Measurements from ENCODE around the gene PGAP2.

Gene PGAP2

GRCh38 chr11:3841426-3842350 is 33.3 kb downstream of the PGAP2 start:
- peak overlapping the region in 6 of 7 experiments; percentile 40 to 89 (median 57) for H3K4me3 ChIP-seq (ENCODE audit: control insufficient read depth in 1 of 7, extremely low read depth in 1 of 7, insufficient read depth in 4 of 7, low read depth in 2 of 7, low read length in 6 of 7)
- H3K27me3 ChIP-seq (replicated peaks in 2 of 5; ENCODE audit: control insufficient read depth in 4 of 5, insufficient read depth in 5 of 5, low read length in 4 of 5): no peaks in the 10 kb centered on the region
- H3K36me3 ChIP-seq (ENCODE audit: control insufficient read depth in 4 of 4, insufficient read depth in 4 of 4, low read length in 3 of 4): peaks cover 0 to 4% (median 0%) of the 10 kb centered on the region in 4 experiments
- ChIA-PET CTCF (interaction anchor here (0.6 to 24.5 kb wide), 26 partner anchors 4 to 240 kb away, joined by 3 to 423 read pairs (median 4); partner anchors contain the start of genes PGAP2, RHOG and STIM1), POLR2A (interaction anchor here (0.7 to 4.2 kb wide), 8 partner anchors 8 to 226 kb away, joined by 3 to 24 read pairs (median 4); partner anchors contain the start of genes NUP98 and STIM1)
- H3K9me3 ChIP-seq (ENCODE audit: control extremely low read depth in 1 of 5, control insufficient read depth in 4 of 5, insufficient read depth in 2 of 5, low read depth in 1 of 5, low read length in 4 of 5): no peaks in the 10 kb centered on the region
- 19% methylated on average over 36 of the region's 44 CpGs for WGBS (ENCODE audit: insufficient coverage)
- peak overlapping the region; percentile 88 to 92 for H3K27ac ChIP-seq (ENCODE audit: insufficient read depth in 1 of 2, low read depth in 1 of 2, low read length in 2 of 2, poor library complexity in 1 of 2, severe bottlenecking in 2 of 2)
- peak; percentile 95 to 99 (median 98) for DNase-seq
- H3K4me1 ChIP-seq (ENCODE audit: control extremely low read depth in 1 of 4, control insufficient read depth in 4 of 4, insufficient read depth in 4 of 4, low read length in 3 of 4): peaks cover 20 to 44% (median 42%) of the 10 kb centered on the region in 4 experiments

- POLR2A ChIA-PET: no interaction called here
- H3K9me3 ChIP-seq (ENCODE audit: control extremely low read depth in 1 of 5, control insufficient read depth in 4 of 5, insufficient read depth in 2 of 5, low read depth in 1 of 5, low read length in 4 of 5): no peaks in the 10 kb centered on the region
- H3K4me1 ChIP-seq (ENCODE audit: control extremely low read depth in 1 of 4, control insufficient read depth in 4 of 4, insufficient read depth in 4 of 4, low read length in 3 of 4): peaks cover 7 to 28% (median 26%) of the 10 kb centered on the region in 4 experiments
- no peak overlapping the region for H3K27ac ChIP-seq (ENCODE audit: insufficient read depth in 1 of 2, low read depth in 1 of 2, low read length in 2 of 2, poor library complexity in 1 of 2, severe bottlenecking in 2 of 2)
- 100% methylated on average over 2 of the region's 3 CpGs for WGBS (ENCODE audit: insufficient coverage)
- no peak overlapping the region for H3K4me3 ChIP-seq (ENCODE audit: control insufficient read depth in 1 of 7, extremely low read depth in 1 of 7, insufficient read depth in 4 of 7, low read depth in 2 of 7, low read length in 6 of 7)
- CTCF ChIA-PET: interaction anchor here (0.6 to 24.5 kb wide), 8 partner anchors 6 to 227 kb away, joined by 3 to 423 read pairs (median 138); partner anchors contain the start of genes RHOG and STIM1
- no peaks in the 10 kb centered on the region for H3K27me3 ChIP-seq (replicated peaks in 2 of 5; ENCODE audit: control insufficient read depth in 4 of 5, insufficient read depth in 5 of 5, low read length in 4 of 5)
- no peak for DNase-seq
- H3K36me3 ChIP-seq (ENCODE audit: control insufficient read depth in 4 of 4, insufficient read depth in 4 of 4, low read length in 3 of 4): peaks cover 0 to 4% (median 0%) of the 10 kb centered on the region in 4 experiments
These were observed 35.0 kb downstream of the PGAP2 start for GRCh38 chr11:3843326-3843725.

GRCh38 chr11:3845246-3845645 is 36.9 kb downstream of the PGAP2 start:
- POLR2A ChIA-PET: no interaction called here

GRCh38 chr11:3845670-3846069 is 37.3 kb downstream of the PGAP2 start:
- Histone ChIP-seq H3K27me3 (replicated peaks in 2 of 5; ENCODE audit: control insufficient read depth in 4 of 5, insufficient read depth in 5 of 5, low read length in 4 of 5) (no peaks in the 10 kb centered on the region), H3K36me3 (ENCODE audit: control insufficient read depth in 4 of 4, insufficient read depth in 4 of 4, low read length in 3 of 4) (no peaks in the 10 kb centered on the region), H3K27ac (ENCODE audit: insufficient read depth in 1 of 2, low read depth in 1 of 2, low read length in 2 of 2, poor library complexity in 1 of 2, severe bottlenecking in 2 of 2) (no peak overlapping the region), H3K4me3 (ENCODE audit: control insufficient read depth in 1 of 7, extremely low read depth in 1 of 7, insufficient read depth in 4 of 7, low read depth in 2 of 7, low read length in 6 of 7) (no peak overlapping the region), H3K9me3 (ENCODE audit: control extremely low read depth in 1 of 5, control insufficient read depth in 4 of 5, insufficient read depth in 2 of 5, low read depth in 1 of 5, low read length in 4 of 5) (no peaks in the 10 kb centered on the region), H3K4me1 (ENCODE audit: control extremely low read depth in 1 of 4, control insufficient read depth in 4 of 4, insufficient read depth in 4 of 4, low read length in 3 of 4) (peaks cover 3 to 12% (median 7%) of the 10 kb centered on the region in 4 experiments)
- no peak for DNase-seq
- no CpG with 5 or more reads among the region's 3 CpGs for WGBS (ENCODE audit: insufficient coverage)
- CTCF ChIA-PET: interaction anchor here (0.9 to 24.5 kb wide), 8 partner anchors 4 to 225 kb away, joined by 3 to 423 read pairs (median 189); partner anchors contain the start of genes RHOG and STIM1
- POLR2A ChIA-PET: no interaction called here

More at GRCh38 chr11:3845246-3845645, 36.9 kb downstream of the PGAP2 start:
- H3K36me3 ChIP-seq (ENCODE audit: control insufficient read depth in 4 of 4, insufficient read depth in 4 of 4, low read length in 3 of 4): no peaks in the 10 kb centered on the region
- peaks cover 3 to 12% (median 7%) of the 10 kb centered on the region in 4 experiments for H3K4me1 ChIP-seq (ENCODE audit: control extremely low read depth in 1 of 4, control insufficient read depth in 4 of 4, insufficient read depth in 4 of 4, low read length in 3 of 4)
- no peak for DNase-seq
- no peaks in the 10 kb centered on the region for H3K27me3 ChIP-seq (replicated peaks in 2 of 5; ENCODE audit: control insufficient read depth in 4 of 5, insufficient read depth in 5 of 5, low read length in 4 of 5)
- WGBS (ENCODE audit: insufficient coverage): 83% methylated on average over 1 of the region's 1 CpG
- no peak overlapping the region for H3K27ac ChIP-seq (ENCODE audit: insufficient read depth in 1 of 2, low read depth in 1 of 2, low read length in 2 of 2, poor library complexity in 1 of 2, severe bottlenecking in 2 of 2)
- H3K4me3 ChIP-seq (ENCODE audit: control insufficient read depth in 1 of 7, extremely low read depth in 1 of 7, insufficient read depth in 4 of 7, low read depth in 2 of 7, low read length in 6 of 7): no peak overlapping the region
- CTCF ChIA-PET: interaction anchor here (0.9 to 24.5 kb wide), 9 partner anchors 5 to 226 kb away, joined by 3 to 423 read pairs (median 112); partner anchors contain the start of genes RHOG and STIM1
- H3K9me3 ChIP-seq (ENCODE audit: control extremely low read depth in 1 of 5, control insufficient read depth in 4 of 5, insufficient read depth in 2 of 5, low read depth in 1 of 5, low read length in 4 of 5): no peaks in the 10 kb centered on the region

- ChIA-PET CTCF (interaction anchor here (0.7 to 24.5 kb wide), 39 partner anchors 10 to 236 kb away, joined by 3 to 423 read pairs (median 4); partner anchors contain the start of gene RHOG), POLR2A (interaction anchor here (0.6 to 0.9 kb wide), 3 partner anchors 8 to 135 kb away, joined by 3 to 4 read pairs (median 3); no protein-coding TSS in a partner anchor)
- no peak overlapping the region for H3K4me3 ChIP-seq (ENCODE audit: control insufficient read depth in 1 of 7, extremely low read depth in 1 of 7, insufficient read depth in 4 of 7, low read depth in 2 of 7, low read length in 6 of 7)
- H3K4me1 ChIP-seq (ENCODE audit: control extremely low read depth in 1 of 4, control insufficient read depth in 4 of 4, insufficient read depth in 4 of 4, low read length in 3 of 4): peaks cover 7 to 21% (median 15%) of the 10 kb centered on the region in 4 experiments
- no peaks in the 10 kb centered on the region for H3K9me3 ChIP-seq (ENCODE audit: control extremely low read depth in 1 of 5, control insufficient read depth in 4 of 5, insufficient read depth in 2 of 5, low read depth in 1 of 5, low read length in 4 of 5)
- WGBS (ENCODE audit: insufficient coverage): 80% methylated on average over 7 of the region's 10 CpGs
- DNase-seq: peak; percentile 67 to 82 (median 74)
- no peak overlapping the region for H3K27ac ChIP-seq (ENCODE audit: insufficient read depth in 1 of 2, low read depth in 1 of 2, low read length in 2 of 2, poor library complexity in 1 of 2, severe bottlenecking in 2 of 2)
- H3K36me3 ChIP-seq (ENCODE audit: control insufficient read depth in 4 of 4, insufficient read depth in 4 of 4, low read length in 3 of 4): no peaks in the 10 kb centered on the region
- H3K27me3 ChIP-seq (replicated peaks in 2 of 5; ENCODE audit: control insufficient read depth in 4 of 5, insufficient read depth in 5 of 5, low read length in 4 of 5): no peaks in the 10 kb centered on the region
These were observed 41.0 kb downstream of the PGAP2 start for GRCh38 chr11:3849297-3849874.

GRCh38 chr11:3853545-3853842 is 45.1 kb downstream of the PGAP2 start:
- WGBS (ENCODE audit: insufficient coverage): 100% methylated on average over 1 of the region's 1 CpG
- H3K27ac ChIP-seq (ENCODE audit: insufficient read depth in 1 of 2, low read depth in 1 of 2, low read length in 2 of 2, poor library complexity in 1 of 2, severe bottlenecking in 2 of 2): peak overlapping the region in 1 of 2 experiments; percentile 89

More at GRCh38 chr11:3853545-3853842, 45.1 kb downstream of the PGAP2 start:
- POLR2A ChIA-PET: interaction anchor here (3.0 kb wide), 1 partner anchor 13 kb away, joined by 24 read pairs; the partner anchor contains the start of gene RHOG
- peak overlapping the region in 1 of 7 experiments; percentile 1 for H3K4me3 ChIP-seq (ENCODE audit: control insufficient read depth in 1 of 7, extremely low read depth in 1 of 7, insufficient read depth in 4 of 7, low read depth in 2 of 7, low read length in 6 of 7)
- no peak for DNase-seq
- peaks cover 0 to 2% (median 0%) of the 10 kb centered on the region in 4 experiments for H3K36me3 ChIP-seq (ENCODE audit: control insufficient read depth in 4 of 4, insufficient read depth in 4 of 4, low read length in 3 of 4)
- peaks cover 28 to 51% (median 36%) of the 10 kb centered on the region in 4 experiments for H3K4me1 ChIP-seq (ENCODE audit: control extremely low read depth in 1 of 4, control insufficient read depth in 4 of 4, insufficient read depth in 4 of 4, low read length in 3 of 4)
- CTCF ChIA-PET: interaction anchor here (1.1 to 24.5 kb wide), 22 partner anchors 15 to 217 kb away, joined by 4 to 423 read pairs (median 13); partner anchors contain the start of genes PGAP2 and RHOG
- no peaks in the 10 kb centered on the region for H3K27me3 ChIP-seq (replicated peaks in 2 of 5; ENCODE audit: control insufficient read depth in 4 of 5, insufficient read depth in 5 of 5, low read length in 4 of 5)
- no peaks in the 10 kb centered on the region for H3K9me3 ChIP-seq (ENCODE audit: control extremely low read depth in 1 of 5, control insufficient read depth in 4 of 5, insufficient read depth in 2 of 5, low read depth in 1 of 5, low read length in 4 of 5)

Measured in common myeloid progenitor, CD34-positive (primary cell).